Hippocampal formation (tissue), 2 donors: ENCODE data around the gene ITGBL1.

Source experiments
- DNase-seq, 2 donors: peaks; one replicate each; lab custom pipeline; 2025; lab: John Stamatoyannopoulos, UW

Gene ITGBL1

DNA sequence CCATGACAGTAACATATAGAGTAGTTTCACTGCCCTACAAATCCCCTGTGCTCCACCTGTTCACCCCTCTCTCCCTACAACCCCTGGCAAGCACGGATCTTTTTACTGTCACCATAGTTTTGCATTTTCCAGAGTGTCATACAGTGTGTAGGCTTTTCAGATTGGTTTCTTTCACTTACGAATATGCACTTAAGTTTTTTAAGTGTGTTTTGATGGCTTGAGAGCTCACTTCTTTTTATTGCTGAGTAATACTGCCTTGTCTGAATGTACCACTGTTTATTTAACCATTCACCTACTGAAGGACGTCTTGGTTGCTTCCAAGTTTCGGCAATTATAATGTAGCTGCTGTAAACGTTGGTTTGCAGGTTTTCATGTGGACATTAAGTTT lies 175.1 kb downstream of the ITGBL1 start:
- no peak for DNase-seq

DNA sequence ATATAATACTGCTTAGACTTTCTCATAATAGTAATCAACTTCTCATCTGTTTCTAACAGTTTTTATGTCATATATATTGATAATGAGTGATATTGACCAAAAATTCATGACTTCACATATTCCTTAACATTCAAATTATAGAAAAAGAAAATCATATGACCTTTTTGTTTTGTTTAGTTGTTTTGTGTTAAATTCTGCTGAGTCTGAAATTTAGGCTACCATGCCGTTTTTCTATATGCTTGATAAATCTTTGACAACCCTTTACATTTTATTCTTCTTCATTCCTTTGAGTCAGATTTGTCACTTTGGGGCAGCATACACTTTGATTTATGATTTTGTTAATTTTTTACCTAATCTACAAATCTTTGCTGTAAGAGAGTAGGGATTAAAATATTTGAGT lies 176.4 kb downstream of the ITGBL1 start:
- no peak for DNase-seq

DNA sequence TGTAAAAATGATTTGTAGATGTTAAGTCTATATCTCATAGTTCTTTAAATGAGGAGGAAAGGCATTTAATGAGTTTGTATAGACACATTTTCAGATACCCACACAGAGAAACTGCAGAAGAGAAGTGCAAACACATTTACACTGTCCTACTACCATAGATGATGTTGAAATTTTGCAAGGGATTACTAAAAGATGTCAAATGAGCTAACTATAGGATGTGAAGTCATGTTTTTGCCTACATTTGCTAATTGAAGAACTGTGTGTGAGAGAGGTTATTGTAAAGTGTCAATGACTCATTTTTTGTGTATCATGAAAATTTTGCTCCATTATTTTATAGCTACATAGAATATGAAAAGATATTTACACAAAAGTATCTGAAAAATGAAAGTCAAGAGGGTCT lies 178.9 kb downstream of the ITGBL1 start:
- no peak for DNase-seq

DNA sequence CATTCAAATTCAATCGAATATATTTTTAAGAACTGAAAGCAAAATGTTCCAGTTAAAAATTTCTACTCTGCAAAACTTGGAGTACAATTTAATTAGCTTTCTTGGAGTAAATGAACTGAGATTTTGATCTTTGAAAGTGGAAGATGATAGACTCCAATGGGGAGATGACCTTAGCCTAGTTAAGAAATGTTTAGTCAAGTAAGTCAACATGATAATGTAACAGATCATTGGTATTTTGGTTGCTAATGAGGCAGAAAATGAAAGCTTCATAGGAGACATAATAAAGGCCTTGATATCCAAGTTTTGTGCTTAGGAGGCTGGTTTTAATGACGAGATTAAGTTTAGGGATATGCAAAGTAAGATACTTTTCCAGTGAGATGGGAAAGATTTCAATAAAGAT lies 181.7 kb downstream of the ITGBL1 start:
- no peak for DNase-seq

DNA sequence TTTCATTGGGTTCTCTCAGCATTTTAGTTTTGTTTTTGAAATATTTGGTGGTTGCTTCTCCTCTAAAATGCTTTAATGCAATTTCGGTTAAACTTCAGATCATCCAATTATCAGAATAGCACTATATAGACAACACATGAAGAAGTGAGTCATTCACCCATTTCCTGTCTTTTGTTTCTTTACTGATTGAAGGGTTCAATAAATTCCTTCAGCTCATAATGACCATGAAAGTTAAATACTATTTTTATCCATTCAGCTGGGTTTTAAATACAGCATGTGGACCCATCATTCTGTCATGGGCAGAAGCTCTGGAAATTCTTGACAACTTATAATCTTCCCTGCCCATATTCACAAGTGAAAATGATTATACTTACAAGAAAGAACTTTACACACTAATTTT lies 187.2 kb downstream of the ITGBL1 start:
- no peak for DNase-seq

DNA sequence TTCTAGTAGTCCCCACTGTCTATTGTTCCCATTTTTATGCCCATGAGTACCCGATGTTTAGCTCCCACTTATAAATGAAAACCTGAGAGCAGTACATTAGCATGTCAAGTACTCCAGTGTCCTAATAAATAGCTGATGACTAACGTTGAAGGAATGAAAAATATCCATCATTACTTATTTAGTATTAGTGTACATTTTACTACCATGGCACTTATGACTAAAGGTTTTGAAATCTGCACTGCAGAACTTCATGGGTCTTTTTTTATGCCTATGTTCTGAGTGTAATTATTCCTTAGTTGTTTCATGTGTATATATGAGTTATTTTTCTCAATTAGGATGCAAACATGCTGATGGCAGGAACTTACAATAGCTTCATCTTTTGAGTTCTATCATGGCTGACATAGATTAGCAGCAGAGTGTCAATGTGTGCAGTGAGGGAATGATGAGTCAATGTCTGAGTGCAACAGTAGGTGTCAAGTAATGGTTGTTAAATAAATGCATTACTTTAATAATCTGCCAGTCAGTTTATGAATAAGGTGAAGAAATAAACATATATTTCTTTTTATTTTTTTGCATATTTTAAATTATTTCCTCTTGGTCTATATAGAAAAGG lies 188.4 kb downstream of the ITGBL1 start:
- DNase-seq: no peak

DNA sequence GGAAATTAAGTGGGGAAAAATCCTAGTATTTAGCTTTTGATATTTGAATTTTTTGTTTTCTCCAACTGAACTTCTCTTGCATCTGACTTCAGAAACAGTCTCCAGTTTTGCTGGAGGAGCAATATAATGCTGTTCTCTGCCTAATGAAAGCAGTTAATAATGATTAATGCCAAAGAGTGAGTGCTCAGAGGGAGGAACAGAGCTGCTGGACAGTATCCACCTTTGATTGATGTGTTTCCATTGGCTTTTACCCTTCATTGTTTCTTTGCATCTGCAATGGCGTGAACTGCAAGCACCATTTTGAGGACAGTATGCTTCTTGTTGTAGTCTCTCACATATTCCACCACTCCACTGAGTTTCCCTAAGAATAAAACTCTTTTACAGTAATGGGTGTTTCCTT lies 193.4 kb downstream of the ITGBL1 start:
- no peak for DNase-seq

DNA sequence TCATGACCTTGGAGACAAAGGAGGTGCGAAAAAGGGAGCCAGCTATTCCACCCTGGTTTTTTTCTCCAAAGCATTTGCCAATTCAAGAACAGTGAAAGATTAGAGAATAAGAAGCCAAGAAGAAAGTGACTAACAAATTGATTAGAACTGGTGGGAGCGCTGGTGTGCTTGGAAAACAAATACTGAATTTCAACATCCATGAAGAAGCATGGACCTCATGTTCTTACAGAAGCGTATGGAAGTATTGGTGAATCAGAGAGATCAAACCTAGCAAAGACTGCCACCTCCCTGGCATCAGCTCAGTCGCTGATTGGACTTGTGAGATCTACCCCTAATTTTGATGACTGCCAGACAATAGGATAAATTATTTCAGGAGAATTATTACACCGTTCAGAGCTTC lies 195.3 kb downstream of the ITGBL1 start:
- no peak for DNase-seq

DNA sequence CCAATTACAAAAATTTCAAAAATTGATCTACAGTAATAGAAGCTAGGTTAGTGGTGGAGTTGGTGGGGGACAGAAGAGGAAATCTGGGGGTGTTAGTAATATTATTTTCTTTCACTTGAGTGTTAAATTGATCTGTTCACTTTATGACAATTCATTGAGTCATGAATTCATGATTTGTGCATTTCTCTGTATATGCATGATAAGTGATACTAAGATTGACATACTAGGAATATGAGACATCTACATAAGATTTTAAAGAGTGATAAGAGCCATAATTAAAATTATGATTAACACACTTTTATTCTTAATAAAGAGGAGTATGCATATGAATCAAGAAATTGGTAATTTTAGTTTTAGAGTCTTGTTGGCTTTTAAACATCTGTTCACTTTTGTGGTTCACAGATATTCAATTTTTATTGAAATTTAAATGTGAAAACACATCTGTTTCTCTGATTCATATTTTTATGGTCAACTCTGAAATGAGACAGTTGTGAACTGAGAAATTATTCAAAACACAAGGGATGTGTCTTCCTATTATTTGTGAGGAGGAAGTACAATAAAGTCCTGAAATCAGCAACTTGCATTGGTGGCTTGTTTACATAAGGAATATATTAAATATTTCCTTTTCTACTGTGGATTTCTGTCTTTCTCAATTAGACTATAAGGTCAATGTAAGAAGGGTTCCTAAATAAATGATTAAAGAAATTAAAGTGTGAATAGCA lies 196.5 kb downstream of the ITGBL1 start:
- no peak for DNase-seq

DNA sequence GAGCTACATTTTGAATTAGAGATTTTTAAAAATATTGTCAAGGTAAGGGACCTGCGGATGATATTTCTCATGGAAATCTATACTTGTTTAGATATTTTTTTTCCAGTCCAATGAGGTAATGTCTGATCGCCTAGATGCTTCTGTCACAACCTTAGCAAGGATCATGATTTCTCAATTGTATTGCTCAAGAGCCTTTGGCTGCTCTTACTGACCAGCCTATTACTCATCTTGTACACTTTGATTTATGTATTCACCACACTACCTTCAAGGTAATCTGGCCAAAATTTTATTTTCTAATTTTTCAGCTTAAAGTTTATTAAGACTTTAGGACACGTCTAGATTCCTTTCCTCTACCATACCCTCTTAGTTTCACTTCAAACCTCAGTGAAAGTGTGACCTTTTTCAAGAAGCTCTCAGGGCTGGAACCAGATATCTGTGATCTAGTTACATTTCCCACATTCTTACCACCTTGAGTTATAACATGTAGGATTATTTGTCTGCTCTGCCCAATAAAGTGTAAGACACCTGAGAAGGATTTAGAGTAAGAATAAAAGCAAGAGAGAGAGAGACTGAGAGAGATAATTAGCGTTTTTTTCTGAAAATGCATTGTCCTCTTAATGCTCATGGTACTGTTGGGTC lies 197.1 kb downstream of the ITGBL1 start:
- no peak for DNase-seq

DNA sequence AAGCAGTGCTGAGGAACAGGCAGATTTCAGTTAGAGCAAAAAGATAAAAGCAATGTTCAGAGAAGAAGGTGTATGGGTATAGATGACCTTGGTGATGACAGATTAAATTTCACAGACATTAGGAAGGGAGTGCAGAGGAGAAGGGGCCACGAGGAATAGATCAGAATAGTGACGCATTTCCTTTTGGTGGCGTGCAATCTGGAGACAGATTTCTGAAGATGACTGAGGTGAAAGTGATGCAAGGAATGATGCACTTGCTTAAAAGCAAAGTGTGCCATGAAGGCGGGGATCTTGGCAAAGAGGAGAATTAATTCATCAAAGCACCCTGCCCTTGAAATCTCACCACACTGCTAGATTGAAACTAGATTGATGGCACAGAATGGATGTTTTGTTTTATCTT lies 202.4 kb downstream of the ITGBL1 start:
- no peak for DNase-seq

DNA sequence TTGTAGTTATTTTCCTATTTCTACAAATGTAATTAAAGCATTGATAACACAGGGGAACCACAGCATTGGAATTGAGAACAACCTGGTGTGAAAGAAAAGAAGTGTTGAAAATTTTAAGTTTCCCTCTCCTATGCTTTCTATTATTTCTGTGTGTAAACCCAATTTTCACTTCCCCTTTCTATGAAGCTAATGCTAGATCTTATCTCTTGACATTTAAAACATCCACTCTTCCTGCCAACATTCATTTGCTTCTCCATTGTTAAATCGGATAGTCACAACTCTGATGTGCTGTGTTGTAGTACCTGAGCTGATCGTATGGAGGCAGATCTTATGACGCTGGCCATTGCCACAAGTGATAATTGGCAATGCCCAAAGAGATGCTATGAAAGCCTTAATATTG lies 203.0 kb downstream of the ITGBL1 start:
- no peak for DNase-seq

DNA sequence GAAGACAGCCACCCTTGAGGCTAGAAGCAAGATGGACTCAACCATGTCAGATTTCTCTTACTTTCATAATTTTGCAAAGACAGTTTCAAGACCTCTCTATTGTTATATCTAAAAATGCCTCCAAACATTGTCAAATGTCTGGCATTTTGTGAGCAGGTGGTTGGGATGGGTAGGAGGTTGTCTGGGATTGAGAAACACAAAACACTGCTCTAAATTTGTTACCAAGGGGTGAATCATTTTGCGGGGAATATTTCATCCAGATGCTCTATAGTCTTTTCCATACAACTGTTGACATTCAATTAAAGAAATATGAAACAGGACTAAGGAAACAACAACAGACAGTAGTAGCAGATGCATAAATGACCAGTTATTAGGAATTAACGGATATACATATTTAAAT lies 208.2 kb downstream of the ITGBL1 start:
- peak in 1 of 2 donors; percentile 5 for DNase-seq

DNA sequence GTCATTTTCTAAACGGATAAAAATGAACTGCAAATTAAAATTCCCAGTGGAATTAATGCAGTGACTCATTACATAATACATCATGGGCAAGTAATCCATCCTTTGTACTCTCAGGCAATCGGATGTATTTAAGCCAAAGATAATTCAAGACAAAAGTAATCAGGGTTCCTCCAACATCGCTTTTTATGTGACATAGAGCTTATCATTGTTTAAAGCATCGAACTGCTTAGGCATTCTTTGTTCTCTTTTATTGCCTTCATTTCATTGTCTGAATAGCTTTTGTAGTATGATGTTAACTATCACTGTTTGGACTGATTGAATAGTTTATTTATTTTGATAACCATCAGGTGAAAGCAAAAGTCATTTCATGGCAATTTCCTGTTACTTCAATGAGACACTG lies 209.4 kb downstream of the ITGBL1 start:
- no peak for DNase-seq

DNA sequence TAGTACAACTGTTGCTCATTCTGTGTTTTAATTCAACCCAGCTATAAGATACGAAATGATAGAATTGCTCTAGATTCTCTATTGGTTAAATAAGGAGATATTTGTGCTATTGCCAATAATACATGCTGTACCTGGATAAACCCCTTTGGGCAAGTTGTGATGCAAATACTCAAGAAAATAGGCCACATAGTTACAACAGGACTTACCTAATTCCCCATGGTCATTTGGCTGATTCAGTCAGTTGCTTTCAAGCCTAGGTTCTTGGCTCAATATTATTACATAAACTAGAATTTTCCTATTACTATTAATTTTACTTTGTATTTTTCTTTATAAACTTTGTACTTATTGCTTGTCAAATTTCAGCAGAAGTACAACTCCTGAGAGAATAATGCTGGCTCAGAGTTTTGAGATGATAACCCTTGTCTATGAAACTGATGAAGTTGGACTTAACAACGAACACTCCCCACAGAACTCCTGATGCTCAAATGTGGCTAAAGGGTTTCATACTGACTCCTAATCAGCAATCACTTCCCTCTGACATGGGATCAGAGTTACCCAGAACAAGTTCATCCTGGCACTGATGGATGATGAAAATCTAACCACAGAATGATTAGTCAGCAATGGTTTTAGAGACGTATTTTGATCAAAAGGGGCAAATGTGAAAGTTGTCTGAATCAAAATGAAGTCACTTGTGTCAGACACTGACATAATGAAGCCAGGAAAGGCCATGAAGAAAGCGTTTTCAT lies 221.1 kb downstream of the ITGBL1 start:
- no peak for DNase-seq

DNA sequence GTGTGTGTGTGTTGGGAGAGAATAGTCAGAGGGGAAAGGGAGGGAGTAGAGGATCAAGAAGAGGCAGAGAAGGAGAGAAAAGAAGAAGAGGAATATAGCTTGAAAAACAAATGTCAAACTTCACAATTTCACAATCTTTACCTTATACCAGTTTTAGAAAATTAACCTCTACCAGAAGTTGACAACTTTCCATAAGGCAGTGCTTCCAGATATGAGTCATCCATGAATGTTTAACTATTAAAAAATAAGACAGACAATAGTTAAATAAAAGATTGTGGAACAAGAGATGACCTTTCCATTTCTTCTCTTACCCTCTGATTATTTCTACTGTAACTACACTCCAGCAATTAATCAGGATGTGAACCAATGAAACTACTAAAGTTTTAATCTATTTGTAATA lies 229.4 kb downstream of the ITGBL1 start:
- no peak for DNase-seq

DNA sequence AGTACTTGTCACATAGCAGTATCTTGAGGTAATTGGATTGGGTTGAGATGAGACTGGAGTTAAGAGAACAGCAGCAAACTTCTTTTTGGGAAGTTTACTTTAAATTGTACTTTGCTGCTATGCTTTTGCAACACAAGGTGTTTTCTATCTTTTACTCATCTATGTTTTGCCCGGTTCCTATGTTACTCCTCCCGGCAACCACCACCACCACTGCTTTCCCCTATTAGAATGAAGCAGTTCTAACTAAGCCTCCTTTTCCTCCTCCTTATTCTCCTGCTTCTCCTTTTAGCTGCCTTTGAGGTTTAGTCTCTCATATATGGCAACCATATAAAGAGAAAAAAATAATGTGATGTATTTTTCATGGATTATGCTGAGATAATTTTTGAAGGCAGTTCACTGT lies 233.5 kb downstream of the ITGBL1 start:
- DNase-seq: no peak

DNA sequence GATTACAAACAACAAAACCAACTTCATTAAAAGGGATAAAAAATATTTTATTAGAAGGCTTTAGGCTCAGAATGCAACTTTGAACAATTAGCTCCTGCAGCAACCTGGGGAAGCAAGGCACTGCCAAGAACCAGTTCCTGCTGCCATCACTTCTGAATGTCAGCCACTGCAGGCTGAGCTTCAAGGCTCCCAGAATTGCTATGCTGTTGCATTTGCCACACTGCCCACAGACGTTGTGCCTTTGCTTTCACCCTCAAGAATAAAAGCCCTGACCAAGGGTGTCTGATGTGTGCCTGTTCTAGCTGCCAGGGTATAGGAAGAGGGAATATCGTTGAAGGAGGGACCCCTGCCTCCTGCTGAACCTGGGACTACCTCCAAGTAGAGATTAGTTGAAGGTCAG lies 238.4 kb downstream of the ITGBL1 start:
- no peak for DNase-seq

DNA sequence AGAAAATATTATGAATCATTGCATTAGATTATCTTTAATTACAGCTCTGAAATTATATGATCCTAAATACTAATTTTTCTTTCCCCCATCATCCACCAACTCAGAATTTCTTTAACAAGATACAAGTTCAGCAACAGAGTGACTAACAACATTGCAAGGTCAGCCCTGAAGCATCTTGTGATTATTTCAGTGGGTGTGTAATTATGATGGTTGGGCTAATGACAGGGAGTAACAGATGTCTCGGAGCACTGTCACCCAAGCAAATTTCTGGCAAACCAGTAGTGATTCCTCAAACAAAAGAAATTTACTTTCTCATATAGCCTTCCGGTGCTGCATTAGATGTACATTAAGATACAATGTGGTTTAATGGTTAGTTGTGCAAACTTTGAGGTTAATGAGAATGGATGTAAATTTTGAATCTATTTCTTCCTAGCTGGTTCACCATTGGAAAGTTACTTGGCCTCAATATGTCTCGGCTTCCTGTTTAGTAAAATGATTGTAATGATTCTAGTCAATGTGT lies 238.9 kb downstream of the ITGBL1 start:
- DNase-seq: no peak

DNA sequence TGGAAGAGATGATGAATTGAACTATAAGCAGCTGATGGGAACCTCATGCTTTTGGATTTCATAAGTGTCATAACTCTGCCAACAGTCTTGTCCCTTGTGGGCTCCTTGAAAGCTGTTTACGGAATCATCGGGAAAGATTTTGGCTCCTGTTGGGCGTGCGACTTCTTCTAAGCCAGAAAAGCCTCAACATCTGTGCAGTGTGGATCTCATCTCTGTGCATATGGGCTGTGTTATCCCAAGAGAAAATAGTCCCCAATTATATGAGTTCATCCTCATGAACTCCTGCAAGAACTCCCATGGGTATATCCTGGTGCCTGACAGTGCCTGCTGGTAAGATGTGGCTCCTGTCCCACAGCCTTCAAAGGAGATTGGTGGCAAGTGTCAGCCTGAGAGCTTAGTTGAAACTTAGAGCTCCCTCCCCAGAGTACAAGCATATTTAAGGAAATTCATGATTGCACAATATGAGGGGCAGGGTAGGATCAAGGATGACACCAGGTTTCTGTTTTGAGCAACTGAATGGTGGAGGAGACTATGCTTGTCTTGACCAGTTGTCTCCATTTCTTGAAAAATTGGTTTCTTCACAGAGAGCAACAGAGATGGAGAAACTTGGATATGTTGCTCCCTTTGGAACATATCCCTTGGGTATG lies 243.5 kb downstream of the ITGBL1 start:
- no peak for DNase-seq

DNA sequence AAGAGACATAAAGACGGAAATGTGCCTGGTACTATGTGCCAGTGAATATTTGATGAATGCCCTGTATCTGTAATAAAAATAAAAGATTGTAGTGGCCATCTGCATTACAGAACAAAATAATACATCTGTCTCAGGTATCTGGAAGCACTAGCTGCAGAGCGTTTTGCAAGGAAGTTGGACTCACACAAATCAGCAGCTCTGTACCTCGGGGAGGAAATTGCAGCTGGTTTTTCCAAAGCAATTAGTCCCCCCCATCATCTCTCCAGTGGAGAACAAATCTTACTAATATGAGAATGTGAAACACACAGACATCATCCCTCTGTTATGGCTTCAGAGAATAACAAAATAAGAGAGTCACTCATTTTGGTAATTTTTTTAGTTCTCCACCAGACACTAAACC lies 245.3 kb downstream of the ITGBL1 start:
- DNase-seq: no peak

DNA sequence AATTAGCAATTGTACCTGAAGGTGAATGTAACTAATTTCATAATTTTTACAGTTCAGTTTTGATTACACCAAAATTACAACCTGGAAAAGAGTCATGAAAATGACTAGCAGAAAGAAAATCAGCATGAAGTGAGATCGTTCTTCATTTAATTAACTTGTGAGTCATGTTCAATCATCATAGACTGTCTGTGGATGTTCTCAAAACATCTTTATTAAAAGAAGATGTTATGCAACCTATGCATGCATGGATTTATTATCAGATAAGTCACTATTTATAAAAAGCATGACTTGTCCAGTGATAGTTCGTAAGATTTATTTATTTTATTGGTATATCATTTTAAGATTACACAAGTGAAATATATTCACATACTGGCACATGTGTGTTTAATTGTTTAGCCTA lies 245.9 kb downstream of the ITGBL1 start:
- DNase-seq: no peak
